ENCODE measurements around the gene TBC1D14.

The TBC1D14 gene

DNA sequence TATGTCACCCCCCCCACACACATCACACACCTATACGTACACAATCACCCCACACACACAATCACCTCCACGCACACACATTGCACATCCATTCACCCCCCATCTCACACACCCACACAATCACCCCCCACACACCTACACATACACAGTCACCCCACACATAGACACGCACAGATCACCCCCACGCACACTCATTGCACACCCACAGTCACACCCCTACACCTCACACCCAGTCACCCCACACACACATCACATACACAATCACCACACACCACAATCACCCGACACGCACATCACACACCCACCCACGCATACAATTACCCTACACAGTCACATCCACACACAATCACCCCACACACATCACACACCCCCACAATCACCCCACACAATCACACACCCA, 117.7 kb downstream of the TBC1D14 start:
- no peak overlapping the region for H3K4me3 ChIP-seq (ENCODE audit: low read depth, low read length)
- TF ChIP-seq, protein P1, sequence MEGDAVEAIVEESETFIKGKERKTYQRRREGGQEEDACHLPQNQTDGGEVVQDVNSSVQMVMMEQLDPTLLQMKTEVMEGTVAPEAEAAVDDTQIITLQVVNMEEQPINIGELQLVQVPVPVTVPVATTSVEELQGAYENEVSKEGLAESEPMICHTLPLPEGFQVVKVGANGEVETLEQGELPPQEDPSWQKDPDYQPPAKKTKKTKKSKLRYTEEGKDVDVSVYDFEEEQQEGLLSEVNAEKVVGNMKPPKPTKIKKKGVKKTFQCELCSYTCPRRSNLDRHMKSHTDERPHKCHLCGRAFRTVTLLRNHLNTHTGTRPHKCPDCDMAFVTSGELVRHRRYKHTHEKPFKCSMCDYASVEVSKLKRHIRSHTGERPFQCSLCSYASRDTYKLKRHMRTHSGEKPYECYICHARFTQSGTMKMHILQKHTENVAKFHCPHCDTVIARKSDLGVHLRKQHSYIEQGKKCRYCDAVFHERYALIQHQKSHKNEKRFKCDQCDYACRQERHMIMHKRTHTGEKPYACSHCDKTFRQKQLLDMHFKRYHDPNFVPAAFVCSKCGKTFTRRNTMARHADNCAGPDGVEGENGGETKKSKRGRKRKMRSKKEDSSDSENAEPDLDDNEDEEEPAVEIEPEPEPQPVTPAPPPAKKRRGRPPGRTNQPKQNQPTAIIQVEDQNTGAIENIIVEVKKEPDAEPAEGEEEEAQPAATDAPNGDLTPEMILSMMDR (IDR thresholded peaks at IDR 0.05; ENCODE audit: low read depth, low read length) = no peak

DNA sequence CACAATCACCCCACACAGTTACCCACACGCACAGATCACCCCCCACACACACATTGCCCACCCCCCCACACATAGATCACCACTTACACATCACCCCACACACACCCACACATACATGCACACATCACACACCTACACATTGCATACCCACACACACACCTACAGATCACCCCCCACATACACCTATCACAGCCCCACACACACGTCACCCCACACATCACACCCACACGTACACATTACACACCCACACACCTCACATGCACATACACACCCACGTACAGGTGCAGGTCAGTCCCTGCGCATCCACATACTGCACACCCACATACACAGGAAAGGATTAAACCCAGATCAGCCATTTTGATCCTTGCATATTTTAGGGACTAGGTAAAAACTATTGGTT, 118.3 kb downstream of the TBC1D14 start:
- TF ChIP-seq, protein P1 (IDR thresholded peaks at IDR 0.05; ENCODE audit: low read depth, low read length) = no peak
- H3K4me3 ChIP-seq (ENCODE audit: low read depth, low read length) = no peak overlapping the region

DNA sequence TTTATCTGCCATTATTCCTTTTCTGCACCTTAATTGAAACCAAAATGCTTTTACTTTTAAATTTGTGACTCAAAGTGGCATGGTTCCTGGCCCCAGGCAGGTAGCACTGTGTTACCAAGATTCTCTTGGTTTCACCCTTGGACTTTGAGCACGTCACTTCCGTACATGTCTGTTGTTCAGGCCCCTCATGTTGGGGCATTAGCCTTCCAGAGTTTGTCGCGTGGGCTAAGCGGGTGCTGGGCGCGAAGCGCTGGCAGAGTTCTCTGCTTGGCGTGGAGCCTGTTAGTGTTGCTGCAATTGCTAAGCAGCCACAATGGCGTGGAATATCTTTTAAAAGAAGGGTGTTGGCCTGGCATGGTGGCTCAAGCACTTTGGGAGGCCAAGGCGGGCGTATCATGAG, 119.6 kb downstream of the TBC1D14 start:
- TF ChIP-seq, protein P1 (IDR thresholded peaks at IDR 0.05; ENCODE audit: low read depth, low read length) = no peak
- H3K4me3 ChIP-seq (ENCODE audit: low read depth, low read length) = no peak overlapping the region

DNA sequence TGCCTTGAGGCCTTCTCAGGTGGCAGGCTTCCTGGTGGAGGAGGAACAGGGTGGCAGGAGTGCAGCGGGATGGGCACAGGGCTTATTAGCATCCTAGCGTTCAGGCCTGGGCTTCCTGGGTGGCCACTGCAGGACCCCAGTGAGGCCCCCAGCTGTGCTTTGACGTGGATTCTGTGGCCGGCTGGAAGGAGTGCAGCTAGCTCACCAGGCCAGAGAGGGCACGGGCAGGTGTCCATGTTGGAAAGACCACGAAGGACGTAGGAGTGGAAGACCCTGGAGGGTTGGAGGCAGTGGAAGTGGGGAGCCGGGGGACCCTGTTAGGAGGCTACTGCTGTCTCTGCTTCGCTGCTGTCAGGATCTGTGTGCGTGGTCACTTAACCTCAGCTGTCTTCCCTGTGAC, 120.3 kb downstream of the TBC1D14 start:
- TF ChIP-seq, protein P1 (IDR thresholded peaks at IDR 0.05; ENCODE audit: low read depth, low read length) = no peak

DNA sequence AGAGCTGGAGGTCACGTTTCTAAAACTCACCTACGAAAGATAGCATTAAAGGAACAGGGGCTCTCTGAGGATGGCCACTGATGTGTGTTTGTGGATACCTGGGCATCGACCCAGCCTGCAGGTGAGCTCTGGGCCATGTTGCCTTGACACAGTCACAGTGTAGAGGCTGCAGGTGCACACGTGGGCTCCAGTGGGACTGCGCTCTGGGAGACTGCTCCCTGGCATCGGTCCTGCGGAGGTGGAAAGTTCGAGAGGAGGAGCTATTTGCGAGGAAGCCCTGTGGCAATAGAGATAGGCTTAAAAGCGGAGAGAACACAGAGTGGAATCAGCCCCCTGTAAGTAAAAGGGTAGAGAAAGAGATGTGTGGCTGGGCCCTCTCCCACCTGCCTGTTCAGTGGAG, 121.2 kb downstream of the TBC1D14 start:
- no peak overlapping the region for H3K4me3 ChIP-seq (ENCODE audit: low read depth, low read length)
- TF ChIP-seq, protein P1 (IDR thresholded peaks at IDR 0.05; ENCODE audit: low read depth, low read length) = no peak

More for the DNA sequence above, 120.3 kb downstream of the TBC1D14 start:
- no peak overlapping the region for H3K4me3 ChIP-seq (ENCODE audit: low read depth, low read length)

DNA sequence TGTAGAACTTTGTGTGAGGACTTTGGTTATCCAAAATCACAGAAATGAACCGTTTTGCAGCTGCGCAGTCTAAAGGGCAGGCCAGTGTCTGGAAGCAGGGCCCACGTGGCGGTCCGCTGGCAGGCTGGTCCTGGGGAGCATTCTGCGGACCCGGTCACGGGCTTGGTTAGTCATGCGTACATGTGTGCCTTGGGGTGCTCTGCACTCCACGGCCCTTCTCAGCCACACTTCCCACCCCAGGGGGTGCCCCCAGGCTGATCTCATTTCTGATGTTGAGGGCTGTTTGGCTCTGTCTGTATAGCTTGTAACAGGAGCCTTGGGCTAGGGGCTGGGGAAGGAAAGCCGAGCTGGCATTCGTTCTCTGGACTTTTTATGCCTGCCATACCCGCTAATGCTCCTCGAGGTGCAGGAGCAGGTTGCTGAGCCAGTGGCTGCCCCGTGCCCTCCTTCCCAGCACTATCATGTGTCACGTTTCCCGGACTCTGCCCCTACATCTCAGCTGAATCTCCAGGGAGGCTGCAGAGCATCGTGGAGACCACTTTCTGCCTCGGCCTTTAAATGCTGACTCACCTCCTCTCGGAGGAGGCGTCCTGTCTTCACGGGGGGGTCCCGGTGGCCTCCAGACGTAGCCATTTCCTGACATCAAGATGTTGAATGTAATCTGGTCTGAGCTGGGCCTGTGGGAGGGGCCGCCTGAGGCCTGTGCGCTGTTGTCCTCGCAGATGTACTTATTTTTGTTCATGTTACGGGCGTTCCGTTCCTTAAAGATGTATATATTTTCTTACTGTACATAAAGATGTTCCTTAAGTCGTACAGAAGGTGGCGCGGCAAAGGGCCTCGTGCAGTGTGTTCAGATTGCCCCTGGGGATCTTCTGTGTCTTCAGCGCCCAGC, 122.2 kb downstream of the TBC1D14 start:
- TF ChIP-seq, protein P1 (IDR thresholded peaks at IDR 0.05; ENCODE audit: low read depth, low read length) = no peak

DNA sequence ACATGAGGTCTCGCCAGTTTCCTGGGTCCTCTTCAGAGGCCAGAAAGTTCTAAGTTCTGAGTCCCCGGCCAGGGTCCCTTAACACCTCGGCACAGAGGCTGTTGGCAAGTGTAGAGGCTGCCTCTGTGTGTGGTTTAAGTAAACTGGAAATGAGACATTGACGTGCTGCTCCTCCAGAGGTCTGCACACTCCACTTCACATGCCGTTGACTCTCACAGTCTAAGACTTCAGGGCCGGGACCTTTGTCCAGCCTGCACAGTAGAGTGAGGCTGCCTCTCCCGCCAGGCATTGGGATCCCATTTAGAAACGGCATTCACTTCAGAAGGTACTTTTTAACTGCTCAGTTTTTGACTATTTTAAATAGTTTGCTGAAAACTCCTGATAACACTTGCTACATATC, 123.0 kb downstream of the TBC1D14 start:
- TF ChIP-seq, protein P1 (IDR thresholded peaks at IDR 0.05; ENCODE audit: low read depth, low read length) = no peak
- no peak overlapping the region for H3K4me3 ChIP-seq (ENCODE audit: low read depth, low read length)

More for the DNA sequence above, 122.2 kb downstream of the TBC1D14 start:
- H3K4me3 ChIP-seq (ENCODE audit: low read depth, low read length) = no peak overlapping the region

Data from WI38 (cell line).